ENCODE data around the gene PTGR3. TPM values are rescaled to one million over a fixed set of nuclear protein-coding genes. Genes with fewer than 3 reads are reported as not detected.

The PTGR3 gene
- total and polyA plus RNA-seq, 12 donors = 10.0 to 71.3 (median 57.1) TPM

DNA sequence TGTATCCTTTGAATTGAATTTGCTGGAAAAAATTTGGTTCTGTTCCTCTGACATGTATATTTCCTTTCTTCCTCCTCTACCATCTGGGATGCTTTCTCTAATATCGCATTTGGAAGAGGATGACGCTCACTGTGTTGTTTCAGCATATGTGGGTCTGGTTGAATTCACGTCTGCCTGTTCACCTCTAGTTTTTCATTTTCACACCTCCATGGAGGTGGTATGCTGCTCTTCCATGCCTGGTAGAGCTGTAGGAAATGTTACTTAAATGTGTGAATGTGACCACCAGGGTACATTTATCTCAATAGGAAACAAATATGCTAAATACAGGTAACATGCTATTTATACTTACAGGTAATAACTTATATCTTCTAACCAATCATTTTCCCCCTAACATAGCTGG lies 46.2 kb upstream of the PTGR3 start:
- intact Hi-C loops (cut with DNase I) = loop anchor here in 1 of 10 donors (10.0 kb wide), 1 partner anchor 60 kb away; no protein-coding TSS in a partner anchor
- Histone ChIP-seq H3K4me3 (no peak overlapping the region), H3K27ac (no peak overlapping the region), H3K27me3 (no peaks in the 10 kb centered on the region), H3K36me3 (no peaks in the 10 kb centered on the region), H3K4me1 (peaks cover 0 to 66% (median 40%) of the 10 kb centered on the region in 9 donors), H3K9me3 (no peaks in the 10 kb centered on the region)
- ATAC-seq = no peak
- 94 to 95% methylated on average over 3 of the region's 3 CpGs for WGBS, 2 donors
- TF ChIP-seq CTCF (IDR thresholded peaks at IDR 0.05) = no peak
- no peak for DNase-seq

- Histone ChIP-seq H3K9me3 (no peaks in the 10 kb centered on the region), H3K27ac (peak overlapping the region in 7 of 10 donors; percentile 1 to 67 (median 15)), H3K36me3 (no peaks in the 10 kb centered on the region), H3K4me3 (peak overlapping the region in 3 of 10 donors; percentile 10 to 18 (median 16)), H3K4me1 (peaks cover 0 to 69% (median 43%) of the 10 kb centered on the region in 9 donors), H3K27me3 (no peaks in the 10 kb centered on the region)
- intact Hi-C loops (cut with DNase I) = loop anchor here in 1 of 10 donors (10.0 kb wide), 1 partner anchor 61 kb away; no protein-coding TSS in a partner anchor
- ATAC-seq = peak in 5 of 8 donors; percentile 46 to 61 (median 53)
- DNase-seq = no peak
- TF ChIP-seq CTCF (IDR thresholded peaks at IDR 0.05) = no peak
- 71 to 85% methylated on average over 4 of the region's 4 CpGs for WGBS, 2 donors
Observed at GRCh38 chr18:75253784-75254183, 44.8 kb upstream of the PTGR3 start.

- Histone ChIP-seq H3K27ac (peak overlapping the region in 7 of 10 donors; percentile 1 to 67 (median 15)), H3K4me1 (peaks cover 0 to 77% (median 51%) of the 10 kb centered on the region in 9 donors), H3K9me3 (no peaks in the 10 kb centered on the region), H3K4me3 (peak overlapping the region in 2 of 10 donors; percentile 10 to 18), H3K36me3 (no peaks in the 10 kb centered on the region), H3K27me3 (no peaks in the 10 kb centered on the region)
- no peak for TF ChIP-seq CTCF (IDR thresholded peaks at IDR 0.05)
- WGBS, 2 donors = 85 to 86% methylated on average over 1 of the region's 1 CpG
- intact Hi-C loops (cut with DNase I) = loop anchor here in 1 of 10 donors (10.0 kb wide), 1 partner anchor 62 kb away; no protein-coding TSS in a partner anchor
- ATAC-seq (no peak), DNase-seq (no peak)
Observed at GRCh38 chr18:75253043-75253442, 44.1 kb upstream of the PTGR3 start.

- H3K4me1 ChIP-seq = peaks cover 0 to 78% (median 56%) of the 10 kb centered on the region in 9 donors
- H3K36me3 ChIP-seq = no peaks in the 10 kb centered on the region
- intact Hi-C loops (cut with DNase I) = loop anchor here in 1 of 10 donors (10.0 kb wide), 1 partner anchor 63 kb away; no protein-coding TSS in a partner anchor
- no peak for TF ChIP-seq CTCF (IDR thresholded peaks at IDR 0.05)
- no peaks in the 10 kb centered on the region for H3K9me3 ChIP-seq
- ATAC-seq = no peak
- H3K27me3 ChIP-seq = no peaks in the 10 kb centered on the region
- peak overlapping the region in 2 of 10 donors; percentile 0 to 52 for H3K27ac ChIP-seq
- H3K4me3 ChIP-seq = no peak overlapping the region
- DNase-seq = no peak
- WGBS, 2 donors = 39 to 53% methylated on average over 2 of the region's 2 CpGs
Observed at GRCh38 chr18:75252136-75252535, 43.2 kb upstream of the PTGR3 start.
